DMS153 treated with DMSO at 0.1 percent for 48 hours (cell line): ENCODE results near the gene EFNA3.

Source experiments
- DNase-seq: peaks from one replicate; lab custom pipeline; 2025; ENCODE audit not compliant: unreplicated experiment; lab: John Stamatoyannopoulos, UW

The EFNA3 gene

GRCh38 chr1:155066777-155067176 lies 11.9 kb upstream of the EFNA3 start:
- no peak for DNase-seq

- no peak for DNase-seq
Observed at GRCh38 chr1:155068599-155068998, 10.0 kb upstream of the EFNA3 start.

- DNase-seq: no peak
Observed at GRCh38 chr1:155069551-155070157, 9.0 kb upstream of the EFNA3 start.

GRCh38 chr1:155070158-155070621 lies 8.4 kb upstream of the EFNA3 start:
- no peak for DNase-seq

- DNase-seq: peak; percentile 70
Observed at GRCh38 chr1:155070721-155071569, 7.7 kb upstream of the EFNA3 start.

GRCh38 chr1:155071701-155072100 lies 6.9 kb upstream of the EFNA3 start:
- peak; percentile 73 for DNase-seq

- no peak for DNase-seq
Observed at GRCh38 chr1:155072531-155073289, 5.9 kb upstream of the EFNA3 start.

GRCh38 chr1:155073377-155074242 lies 5.0 kb upstream of the EFNA3 start:
- DNase-seq: no peak

GRCh38 chr1:155075535-155075934 lies 3.1 kb upstream of the EFNA3 start:
- DNase-seq: peak; percentile 80

GRCh38 chr1:155076371-155076770 lies 2.3 kb upstream of the EFNA3 start:
- no peak for DNase-seq

- DNase-seq: no peak
Observed at GRCh38 chr1:155077346-155077745, 1.3 kb upstream of the EFNA3 start.

- DNase-seq: no peak
Observed at GRCh38 chr1:155077758-155078445, 735 bp upstream of the EFNA3 start.

- DNase-seq: no peak
Observed at GRCh38 chr1:155079210-155079486, 511 bp downstream of the EFNA3 start.

GRCh38 chr1:155079487-155080311 lies 1.1 kb downstream of the EFNA3 start:
- no peak for DNase-seq

- DNase-seq: no peak
Observed at GRCh38 chr1:155080312-155081228, 1.9 kb downstream of the EFNA3 start.

GRCh38 chr1:155081472-155082300 lies 3.0 kb downstream of the EFNA3 start:
- DNase-seq: no peak

- DNase-seq: no peak
Observed at GRCh38 chr1:155082301-155083051, 3.8 kb downstream of the EFNA3 start.
